Peyer's patch (tissue), 4 donors: ENCODE results near the gene AKR1C2. TPM values are rescaled to one million over a fixed set of nuclear protein-coding genes. Genes with fewer than 3 reads are reported as not detected.
A peak's percentile ranks its signal among the peaks of the same experiment; 100 is the strongest.
"Not testable (repeated sequence)": the region's sequence is repeated elsewhere in the genome, so short reads cannot be mapped to it uniquely, and the experiment has no call there.

Experiments
- DNase-seq, 3 donors: peaks; one replicate each; pipeline ENCODE4 v3.0.0-alpha.2; 2017 to 2019
- H3K27ac ChIP-seq, 4 donors: fragments of 200-600 bp; sonication (generic); one replicate each; pipeline ENCODE4 v1.5.1; 2016 to 2019
- H3K27me3 ChIP-seq, 2 donors: fragments of 200-600 bp; sonication (generic); one replicate each; pipeline ENCODE4 v1.5.1; 2019
- H3K36me3 ChIP-seq, 3 donors: fragments of 200-600 bp; sonication (generic); one replicate each; pipeline ENCODE4 v1.5.1; 2016 to 2019
- H3K4me1 ChIP-seq, 4 donors: fragments of 200-600 bp; sonication (generic); one replicate each; pipeline ENCODE4 v1.5.1; 2016 to 2019
- H3K4me3 ChIP-seq, 4 donors: fragments of 200-600 bp; sonication (generic); 1 replicate in 3 of 4; 2 replicates in 1 of 4; pipeline ENCODE4 v1.5.1; 2016 to 2019; ENCODE audit warnings: mild to moderate bottlenecking in 1 of 4
- H3K9me3 ChIP-seq, 4 donors: fragments of 200-600 bp; sonication (generic); one replicate each; pipeline ENCODE4 v1.5.1; 2016 to 2019; ENCODE audit warnings: mild to moderate bottlenecking in 1 of 4
- POLR2A ChIP-seq, 2 donors: fragments of 450-650 bp; IDR thresholded peaks; one replicate each; pipeline ENCODE4 v1.5.1; 2017; ENCODE audit warnings: antibody characterized with exemption in 2 of 2, mild to moderate bottlenecking in 2 of 2, moderate library complexity in 2 of 2
- total RNA-seq, 4 donors: library from RNA; depleted of rRNA; stranded (reverse); fragments of >200 nt; gene quantifications; one replicate each; pipeline ENCODE4 v1.1.0, GENCODE V29; 2016
- TF ChIP-seq, protein P1 (sequence below), 6 experiments: fragments of 450-650 bp in 4 of 6; fragments of 200-600 bp in 2 of 6; sonication (generic) in 1 of 6; IDR thresholded peaks; one replicate each; pipeline ENCODE4 v1.5.1; 2017 to 2019; ENCODE audit warnings: antibody characterized with exemption in 6 of 6, mild to moderate bottlenecking in 3 of 6, moderate library complexity in 1 of 6

The AKR1C2 gene
- total RNA-seq, 4 donors from 2014 or later, result 22.7 to 95.4 (median 45.2) TPM

- Histone ChIP-seq H3K9me3 (no peaks in the 10 kb centered on the region), H3K4me1 (no peaks in the 10 kb centered on the region), H3K27ac (no peak overlapping the region), H3K27me3 (no peaks in the 10 kb centered on the region), H3K36me3 (no peaks in the 10 kb centered on the region), H3K4me3 (no peak overlapping the region)
- DNase-seq, result no peak
- no peak for TF ChIP-seq POLR2A (IDR thresholded peaks at IDR 0.05)
- TF ChIP-seq, protein P1, sequence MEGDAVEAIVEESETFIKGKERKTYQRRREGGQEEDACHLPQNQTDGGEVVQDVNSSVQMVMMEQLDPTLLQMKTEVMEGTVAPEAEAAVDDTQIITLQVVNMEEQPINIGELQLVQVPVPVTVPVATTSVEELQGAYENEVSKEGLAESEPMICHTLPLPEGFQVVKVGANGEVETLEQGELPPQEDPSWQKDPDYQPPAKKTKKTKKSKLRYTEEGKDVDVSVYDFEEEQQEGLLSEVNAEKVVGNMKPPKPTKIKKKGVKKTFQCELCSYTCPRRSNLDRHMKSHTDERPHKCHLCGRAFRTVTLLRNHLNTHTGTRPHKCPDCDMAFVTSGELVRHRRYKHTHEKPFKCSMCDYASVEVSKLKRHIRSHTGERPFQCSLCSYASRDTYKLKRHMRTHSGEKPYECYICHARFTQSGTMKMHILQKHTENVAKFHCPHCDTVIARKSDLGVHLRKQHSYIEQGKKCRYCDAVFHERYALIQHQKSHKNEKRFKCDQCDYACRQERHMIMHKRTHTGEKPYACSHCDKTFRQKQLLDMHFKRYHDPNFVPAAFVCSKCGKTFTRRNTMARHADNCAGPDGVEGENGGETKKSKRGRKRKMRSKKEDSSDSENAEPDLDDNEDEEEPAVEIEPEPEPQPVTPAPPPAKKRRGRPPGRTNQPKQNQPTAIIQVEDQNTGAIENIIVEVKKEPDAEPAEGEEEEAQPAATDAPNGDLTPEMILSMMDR (IDR thresholded peaks at IDR 0.05), result no peak
These were observed 14.5 kb upstream of the AKR1C2 start for GRCh38 chr10:5018134-5018533.

DNA sequence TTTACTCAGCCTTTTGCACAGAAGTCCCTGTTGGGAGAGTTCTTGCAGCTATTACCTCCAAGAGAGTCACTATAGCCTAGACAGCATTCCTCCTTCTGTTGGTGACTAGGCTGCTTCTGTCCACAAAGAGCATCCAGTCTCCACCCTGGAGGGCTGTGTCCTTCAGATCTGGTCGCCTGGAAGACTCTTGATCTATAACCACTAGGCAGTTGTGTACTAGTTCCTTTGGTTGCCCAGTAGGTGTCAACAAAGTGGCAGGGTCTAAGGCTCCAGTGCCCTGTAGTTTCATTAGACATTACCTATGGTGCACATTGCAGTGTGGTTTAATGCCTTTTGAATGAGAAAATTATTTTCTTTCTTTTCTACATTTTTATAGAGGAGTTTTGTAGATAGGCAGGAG is 11.3 kb upstream of the AKR1C2 start:
- no peak overlapping the region for H3K4me3 ChIP-seq
- peak in 1 of 3 donors; percentile 54 for DNase-seq
- H3K9me3 ChIP-seq, result no peaks in the 10 kb centered on the region
- H3K4me1 ChIP-seq, result no peaks in the 10 kb centered on the region
- H3K27me3 ChIP-seq, result no peaks in the 10 kb centered on the region
- no peak overlapping the region for H3K27ac ChIP-seq
- TF ChIP-seq, protein P1 (IDR thresholded peaks at IDR 0.05), result peak in 4 of 6 experiments; percentile 20 to 81 (median 67)
- no peak for TF ChIP-seq POLR2A (IDR thresholded peaks at IDR 0.05)
- no peaks in the 10 kb centered on the region for H3K36me3 ChIP-seq

DNA sequence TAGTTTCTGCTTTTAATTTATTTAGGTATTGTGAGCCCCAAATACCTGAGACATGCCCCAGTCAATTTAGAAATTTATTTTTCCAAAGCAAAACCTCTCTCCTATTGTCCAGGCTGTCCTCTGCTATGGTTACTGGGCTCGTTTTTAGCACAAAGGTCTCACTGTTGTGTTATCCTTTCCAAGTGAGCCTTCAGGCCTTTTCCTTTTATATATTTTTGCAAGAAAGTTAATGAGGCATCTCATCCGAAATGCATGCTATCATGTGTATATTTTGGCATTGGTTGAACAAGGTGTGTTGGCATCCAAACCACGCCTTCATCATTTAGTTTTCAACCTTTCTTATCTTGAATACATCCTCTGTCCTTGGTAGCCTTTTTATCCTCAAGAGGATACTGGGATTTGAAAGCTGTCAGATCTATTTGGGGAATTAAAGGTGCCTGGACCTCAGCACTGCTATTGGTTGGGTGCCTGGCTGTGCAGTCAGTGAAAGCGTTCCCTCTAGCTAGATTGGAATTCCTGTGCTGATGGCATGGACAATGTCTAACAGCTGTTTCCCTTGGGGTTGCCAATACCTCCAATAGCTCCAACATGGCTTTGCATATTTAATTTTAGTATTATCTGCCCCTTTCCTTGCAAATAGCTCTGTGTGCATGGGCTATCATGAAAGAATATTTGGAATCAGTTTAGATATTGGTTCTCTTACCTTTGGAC is 10.7 kb upstream of the AKR1C2 start:
- not testable (repeated sequence) for H3K4me1 ChIP-seq, H3K4me3 ChIP-seq, H3K9me3 ChIP-seq

DNA sequence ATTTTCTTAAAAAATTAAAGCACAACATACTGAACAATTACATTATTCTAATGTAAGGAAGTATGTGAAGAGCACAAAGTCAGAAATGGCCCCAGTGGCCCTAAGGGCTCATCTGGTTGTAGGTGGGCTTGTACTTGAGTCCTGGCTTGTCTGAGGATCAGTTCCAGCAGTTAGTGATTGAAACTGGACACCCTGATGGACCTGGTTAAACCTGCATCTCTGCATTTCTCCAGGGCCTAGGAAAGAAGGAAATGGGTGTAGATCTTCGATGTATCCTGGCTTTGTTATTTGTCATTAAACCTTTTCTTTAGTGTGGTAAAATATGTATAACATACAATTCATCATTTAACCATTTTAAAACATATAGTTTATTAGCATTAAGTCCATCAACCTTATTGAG is 9.7 kb upstream of the AKR1C2 start:
- Histone ChIP-seq H3K4me3 (no peak overlapping the region), H3K4me1 (no peaks in the 10 kb centered on the region), H3K27ac (no peak overlapping the region), H3K9me3 (no peaks in the 10 kb centered on the region), H3K36me3 (no peaks in the 10 kb centered on the region), H3K27me3 (no peaks in the 10 kb centered on the region)
- TF ChIP-seq POLR2A (IDR thresholded peaks at IDR 0.05), result no peak
- TF ChIP-seq, protein P1 (IDR thresholded peaks at IDR 0.05), result no peak
- no peak for DNase-seq

More for the DNA sequence above, 10.7 kb upstream of the AKR1C2 start:
- H3K27ac ChIP-seq, H3K27me3 ChIP-seq, DNase-seq, H3K36me3 ChIP-seq: not testable (repeated sequence)

DNA sequence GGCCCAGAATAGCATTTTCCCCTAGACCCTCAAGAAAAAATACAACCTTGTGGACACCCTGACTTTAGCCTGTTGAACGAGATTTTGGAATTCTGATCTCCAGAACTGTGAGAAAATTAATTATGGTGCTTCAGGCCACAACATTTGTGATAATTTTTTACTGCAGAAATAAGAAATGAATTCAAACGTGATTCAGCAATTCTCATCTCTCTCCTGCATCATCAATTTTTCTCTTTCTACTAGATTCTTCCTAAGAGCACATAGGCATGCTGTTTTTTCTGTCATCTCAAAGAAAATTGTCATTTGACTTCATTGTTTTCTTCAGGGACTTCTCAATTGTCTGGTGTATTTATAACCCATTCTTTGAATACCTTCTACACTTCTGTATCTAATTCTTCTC is 8.9 kb upstream of the AKR1C2 start:
- no peak for DNase-seq
- H3K27me3 ChIP-seq, result no peaks in the 10 kb centered on the region
- H3K4me3 ChIP-seq, result no peak overlapping the region
- H3K36me3 ChIP-seq, result no peaks in the 10 kb centered on the region
- TF ChIP-seq, protein P1 (IDR thresholded peaks at IDR 0.05), result no peak
- no peak for TF ChIP-seq POLR2A (IDR thresholded peaks at IDR 0.05)
- H3K27ac ChIP-seq, result no peak overlapping the region
- H3K4me1 ChIP-seq, result no peaks in the 10 kb centered on the region
- no peaks in the 10 kb centered on the region for H3K9me3 ChIP-seq

DNA sequence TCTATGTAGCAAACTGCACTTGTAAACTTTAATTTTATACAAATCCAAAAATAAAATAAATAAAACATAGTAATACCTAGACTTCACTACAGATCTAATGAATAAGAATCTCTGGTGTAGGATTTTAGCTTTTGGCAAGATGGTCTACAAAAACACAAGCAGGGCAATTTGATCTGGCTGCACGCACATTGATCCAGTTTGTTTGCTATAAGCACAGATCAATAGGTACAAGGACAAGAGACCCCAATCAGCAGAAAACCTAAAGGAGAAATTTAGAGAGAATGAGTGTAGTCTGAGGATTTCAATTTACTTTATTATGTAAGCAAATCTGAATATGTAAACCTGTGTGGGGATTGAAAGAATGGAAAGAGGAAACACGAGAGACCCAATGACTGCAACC is 7.7 kb upstream of the AKR1C2 start:
- not testable (repeated sequence) for H3K27me3 ChIP-seq, H3K4me3 ChIP-seq, H3K9me3 ChIP-seq, H3K36me3 ChIP-seq, H3K4me1 ChIP-seq, H3K27ac ChIP-seq, DNase-seq

DNA sequence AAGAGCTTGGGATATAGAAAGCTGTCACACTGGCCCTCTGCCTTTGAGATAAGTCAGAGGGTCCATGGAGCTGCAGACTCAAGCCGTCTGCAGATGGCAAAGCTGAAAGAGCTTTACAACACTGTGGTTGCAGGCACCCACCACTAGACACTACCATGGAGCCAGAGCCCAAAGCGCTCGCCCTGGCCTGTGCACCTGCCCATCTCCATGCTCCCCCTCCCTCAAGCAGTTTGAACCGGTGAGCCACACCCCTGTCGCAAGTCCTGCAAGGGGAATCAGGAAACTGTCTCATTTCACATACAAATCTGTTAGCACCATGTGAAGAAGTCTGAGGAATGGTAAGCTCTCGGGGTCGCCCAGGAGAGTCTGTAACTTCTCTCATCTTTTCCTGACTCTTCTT is 6.4 kb upstream of the AKR1C2 start:
- H3K9me3 ChIP-seq, DNase-seq, H3K27ac ChIP-seq, H3K4me3 ChIP-seq, H3K27me3 ChIP-seq, H3K4me1 ChIP-seq, H3K36me3 ChIP-seq: not testable (repeated sequence)

DNA sequence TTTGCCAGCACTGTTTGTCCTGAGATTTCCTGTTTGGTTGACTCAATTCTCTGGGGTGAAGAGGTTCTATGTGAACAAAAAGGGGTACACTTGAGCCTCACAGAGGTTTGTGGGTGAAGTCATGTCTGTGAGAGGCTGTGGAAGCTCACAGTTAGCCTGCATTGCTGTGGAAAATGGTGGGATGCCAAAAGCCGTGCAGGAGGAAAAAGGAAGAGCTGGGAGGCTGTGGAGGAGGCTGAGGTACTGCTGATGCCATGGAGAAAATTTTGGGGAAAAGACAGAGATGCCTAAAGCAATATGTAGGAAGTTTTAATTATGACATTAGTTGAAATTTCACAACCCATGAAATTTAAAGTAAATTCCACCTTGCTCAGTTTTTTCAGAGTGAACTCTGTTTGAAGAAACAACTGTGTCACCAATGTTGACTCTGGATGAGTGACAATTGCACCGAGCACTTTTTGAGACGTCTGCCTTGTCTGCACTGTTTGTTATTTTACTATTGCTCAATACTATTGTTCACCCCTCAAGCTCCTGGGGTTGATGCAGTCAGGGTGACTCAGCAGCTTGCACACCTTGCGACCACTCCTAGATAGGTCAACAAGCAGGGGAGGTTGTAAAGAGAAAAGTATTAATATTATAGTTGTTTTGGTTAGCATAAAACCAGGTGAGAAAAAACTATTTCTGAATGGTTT is 5.3 kb upstream of the AKR1C2 start:
- DNase-seq, H3K27me3 ChIP-seq, H3K27ac ChIP-seq, H3K4me3 ChIP-seq, H3K9me3 ChIP-seq, H3K4me1 ChIP-seq, H3K36me3 ChIP-seq: not testable (repeated sequence)

DNA sequence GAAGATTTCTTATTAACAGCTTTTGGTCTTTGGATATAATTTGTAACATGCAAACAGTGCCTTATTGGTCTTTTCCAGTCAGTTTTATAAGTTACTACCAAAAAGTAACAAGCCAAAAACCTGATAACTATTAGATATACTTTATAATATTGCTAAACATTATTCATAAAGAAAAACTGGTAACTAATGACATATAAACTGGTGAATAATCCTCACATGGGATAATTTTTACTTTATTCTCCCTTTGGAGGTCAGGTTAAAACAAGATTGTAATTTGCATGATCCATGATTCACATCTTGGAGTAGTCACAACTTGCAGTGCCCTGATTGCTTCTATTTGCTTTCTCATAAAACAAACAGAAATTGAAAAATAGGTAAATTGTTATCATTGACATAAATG is 844 bp upstream of the AKR1C2 start:
- H3K4me1 ChIP-seq, H3K27me3 ChIP-seq, DNase-seq, H3K4me3 ChIP-seq, H3K9me3 ChIP-seq, H3K36me3 ChIP-seq, H3K27ac ChIP-seq: not testable (repeated sequence)

- H3K27me3 ChIP-seq, H3K4me3 ChIP-seq, H3K36me3 ChIP-seq, H3K27ac ChIP-seq, DNase-seq, H3K4me1 ChIP-seq, H3K9me3 ChIP-seq: not testable (repeated sequence)
These were observed 351 bp upstream of the AKR1C2 start for GRCh38 chr10:5004030-5004385.
